Measurements from ENCODE around the gene ESYT2.

DNA sequence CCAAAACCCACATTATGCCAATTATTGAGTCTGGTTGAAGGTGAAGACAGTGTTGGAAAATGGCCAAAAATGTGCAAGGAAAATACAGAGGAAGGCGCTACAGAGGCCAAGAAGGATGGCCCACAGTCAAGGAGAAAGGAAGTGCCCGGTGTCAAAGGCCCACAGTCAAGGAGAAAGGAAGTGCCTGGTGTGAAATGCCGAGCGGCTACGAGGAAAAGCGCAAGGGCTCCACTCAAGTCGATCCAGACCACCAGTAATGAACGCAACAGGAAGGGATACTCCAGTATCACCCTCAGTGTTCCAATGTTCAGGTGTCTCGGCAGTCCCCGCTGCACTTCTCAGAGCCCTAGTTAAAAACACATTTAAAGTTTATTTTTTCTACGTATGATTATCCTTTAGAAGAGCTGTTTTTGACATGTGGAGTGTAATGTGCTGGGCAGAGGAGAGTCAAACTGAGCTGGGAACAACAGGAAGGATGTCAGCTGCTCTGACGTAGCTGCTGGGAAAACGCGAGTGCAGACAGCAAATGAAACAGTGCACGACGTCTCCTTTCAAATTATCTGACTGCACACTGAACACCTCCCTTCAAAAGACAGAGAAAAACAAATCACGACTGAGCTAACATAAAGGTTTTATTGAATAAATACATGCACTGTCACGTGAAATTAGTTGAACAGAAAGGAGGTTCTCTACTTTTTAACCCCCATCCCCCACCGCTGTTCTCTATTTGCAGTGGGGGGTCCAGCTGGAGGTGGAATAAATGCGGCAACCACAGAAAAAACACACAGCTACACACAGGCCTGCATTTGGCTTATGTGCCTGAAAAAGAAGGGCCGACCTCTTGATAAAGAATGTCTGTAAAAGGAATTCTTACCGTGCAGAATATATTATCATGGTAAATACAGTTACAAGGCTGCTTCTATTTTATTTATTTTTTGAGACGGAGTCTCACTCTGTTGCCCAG is 98.6 kb downstream of the ESYT2 start:
- TF ChIP-seq POLR2A (IDR thresholded peaks at IDR 0.05) (no peak), CTCF (IDR thresholded peaks at IDR 0.05) (no peak)
